HEK293 (cell line): ENCODE measurements around the gene ZNF735.
"Not testable (repeated sequence)": the region's sequence is repeated elsewhere in the genome, so short reads cannot be mapped to it uniquely, and the experiment has no call there.

Experiments used
- CTCF ChIA-PET: fragments of 350-600 bp; formaldehyde crosslinking; extraction: SDS; loops from one replicate; lab custom pipeline; 2021; ENCODE audit warnings: antibody characterized with exemption; lab: Yijun Ruan, JAX
- POLR2A ChIA-PET: fragments of 300-600 bp; formaldehyde crosslinking; extraction: SDS; loops from one replicate; lab custom pipeline; 2020; ENCODE audit warnings: antibody characterized with exemption, inconsistent platforms; lab: Yijun Ruan, JAX
- H3K27ac ChIP-seq: fragments of 200-500 bp; sonication (Bioruptor generic); 2 replicates; pipeline ENCODE4 v1.5.1; 2014; ENCODE audit warnings: low read depth, low read length, control low read depth, inconsistent platforms; ENCODE audit errors: extremely low read depth
- H3K36me3 ChIP-seq, 2 experiments: fragments of 200-500 bp in 1 of 2; sonication (Bioruptor generic) in 1 of 2; 1 replicate in 1 of 2; 2 replicates in 1 of 2; pipeline ENCODE4 v1.5.1; 2014 to 2017; ENCODE audit warnings: inconsistent platforms in 2 of 2, low read length in 2 of 2; ENCODE audit not compliant: control insufficient read depth in 2 of 2, insufficient read depth in 1 of 2
- H3K4me1 ChIP-seq: fragments of 200-500 bp; sonication (Bioruptor generic); 2 replicates; pipeline ENCODE4 v1.5.1; 2014; ENCODE audit warnings: mild to moderate bottlenecking, low read length, inconsistent platforms; ENCODE audit not compliant: control insufficient read depth, insufficient read depth
- H3K4me3 ChIP-seq: 2 replicates; pipeline ENCODE4 v1.5.1; 2011; ENCODE audit warnings: low read depth, mild to moderate bottlenecking, control low read depth, low read length, moderate library complexity
- H3K9me3 ChIP-seq: fragments of 200-500 bp; sonication (Bioruptor generic); 2 replicates; pipeline ENCODE4 v1.5.1; 2014; ENCODE audit warnings: low read depth, low read length, inconsistent platforms; ENCODE audit not compliant: control insufficient read depth, insufficient read depth
- KLF17 ChIP-seq: fragments of 450-650 bp; formaldehyde crosslinking; IDR thresholded peaks from 2 replicates; pipeline ENCODE4 v1.5.1; 2016; ENCODE audit warnings: missing biosample characterization, missing genetic modification characterization
- SETDB1 ChIP-seq: IDR thresholded peaks from one replicate; pipeline ENCODE4 v1.6.1; 2017; ENCODE audit warnings: mild to moderate bottlenecking, low read length, moderate library complexity, mixed read lengths; ENCODE audit not compliant: insufficient read length
- ZBTB8A ChIP-seq: fragments of 450-650 bp; formaldehyde crosslinking; IDR thresholded peaks from 2 replicates; pipeline ENCODE4 v1.5.1; 2016; ENCODE audit warnings: missing biosample characterization, missing genetic modification characterization
- ZNF146 ChIP-seq: fragments of 450-650 bp; formaldehyde crosslinking; IDR thresholded peaks from 2 replicates; pipeline ENCODE4 v1.5.1; 2016; ENCODE audit warnings: missing biosample characterization, missing genetic modification characterization
- ZNF266 ChIP-seq: fragments of 450-650 bp; formaldehyde crosslinking; IDR thresholded peaks from 2 replicates; pipeline ENCODE4 v1.5.1; 2016; ENCODE audit warnings: missing biosample characterization, missing genetic modification characterization, low read depth
- ZNF274 ChIP-seq, 2 experiments: fragments of 200-500 bp in 1 of 2; fragments of 450-650 bp in 1 of 2; sonication (Bioruptor generic) in 1 of 2; formaldehyde crosslinking in 1 of 2; IDR thresholded peaks; 2 replicates each; pipeline versions ENCODE4 v1.5.1 to v1.6.1; 2014 to 2016; ENCODE audit warnings: borderline replicate concordance in 1 of 2, inconsistent platforms in 1 of 2, low read length in 1 of 2, missing biosample characterization in 1 of 2, missing genetic modification characterization in 1 of 2
- ZNF544 ChIP-seq: fragments of 450-650 bp; formaldehyde crosslinking; IDR thresholded peaks from 2 replicates; pipeline ENCODE4 v1.5.0; 2017; ENCODE audit warnings: missing biosample characterization, missing genetic modification characterization
- ZNF571 ChIP-seq: fragments of 450-650 bp; formaldehyde crosslinking; IDR thresholded peaks from 2 replicates; pipeline ENCODE4 v1.5.0; 2017; ENCODE audit warnings: missing biosample characterization, missing genetic modification characterization
- ZNF785 ChIP-seq: fragments of 450-650 bp; formaldehyde crosslinking; IDR thresholded peaks from 2 replicates; pipeline ENCODE4 v1.5.1; 2016; ENCODE audit warnings: missing biosample characterization, missing genetic modification characterization

The ZNF735 gene

GRCh38 chr7:64219710-64220298 lies 12.8 kb downstream of the ZNF735 start:
- CTCF ChIA-PET; H3K4me1 ChIP-seq; H3K4me3 ChIP-seq; H3K27ac ChIP-seq; H3K36me3 ChIP-seq; TF ChIP-seq ZNF274 (IDR thresholded peaks at IDR 0.05; ENCODE audit: low read length): not testable (repeated sequence)
- peak; percentile 40; the same call in 1 of the 2 replicates for TF ChIP-seq ZNF274 (tag by site-specific recombination; IDR thresholded peaks at IDR 0.05; ENCODE audit: borderline replicate concordance)
- TF ChIP-seq, all 188 proteins: peak for 1; not testable (repeated sequence) for 187
- H3K9me3 ChIP-seq, POLR2A ChIA-PET: not testable (repeated sequence)

- no peak overlapping the region for H3K27ac ChIP-seq
- H3K36me3 ChIP-seq, result no peaks in the 10 kb centered on the region
- H3K4me1 ChIP-seq, result no peaks in the 10 kb centered on the region
- ChIA-PET CTCF (no interaction called here), POLR2A (no interaction called here)
- TF ChIP-seq ZNF544 (tag by site-specific recombination) (no peak), ZNF571 (tag by site-specific recombination) (no peak)
- no peak overlapping the region for H3K4me3 ChIP-seq
- H3K9me3 ChIP-seq, result no peaks in the 10 kb centered on the region
These were observed 16.4 kb downstream of the ZNF735 start for GRCh38 chr7:64223366-64223765.

- CTCF ChIA-PET, H3K36me3 ChIP-seq, H3K4me3 ChIP-seq, H3K9me3 ChIP-seq, POLR2A ChIA-PET, H3K4me1 ChIP-seq, H3K27ac ChIP-seq: not testable (repeated sequence)
These were observed 21.2 kb downstream of the ZNF735 start, which contains the start of gene ZNF679 for GRCh38 chr7:64228174-64228573. ZNF679 (plus strand) TSS chr7:64228474; CDS start chr7:64249118, 20,644 bp downstream.

GRCh38 chr7:64266341-64266919 lies 59.4 kb downstream of the ZNF735 start:
- POLR2A ChIA-PET, result no interaction called here
- Histone ChIP-seq H3K9me3 (no peaks in the 10 kb centered on the region), H3K36me3 (no peaks in the 10 kb centered on the region), H3K4me1 (no peaks in the 10 kb centered on the region), H3K27ac (no peak overlapping the region), H3K4me3 (no peak overlapping the region)
- TF ChIP-seq KLF17 (tag by site-specific recombination) (no peak), ZNF274 (IDR thresholded peaks at IDR 0.05; ENCODE audit: low read length) (no peak), ZNF274 (tag by site-specific recombination; IDR thresholded peaks at IDR 0.05; ENCODE audit: borderline replicate concordance) (peak; percentile 74; the same call in 1 of the 2 replicates), ZNF266 (tag by site-specific recombination) (no peak), ZNF146 (tag by site-specific recombination) (no peak), ZBTB8A (no peak), SETDB1 (peak; percentile 57), ZNF785 (tag by site-specific recombination) (no peak), ZNF544 (tag by site-specific recombination) (no peak)
- CTCF ChIA-PET, result no interaction called here
